A549 (cell line): ENCODE measurements around the gene ASIC5. TPM values are rescaled to one million over a fixed set of nuclear protein-coding genes. Genes with fewer than 3 reads are reported as not detected.

ENCODE experiments used
- ATAC-seq, 2 experiments: fragments of 200-7000 bp in 1 of 2; fragments of >200 bp in 1 of 2; cut with Nextera tagmentation in 1 of 2; cut with Tn5 transposase in 1 of 2; 3 replicates each; pipeline versions ENCODE4 v1.8.0 to v1.9.1; 2018 to 2020; ENCODE audit warnings: mild to moderate bottlenecking in 1 of 2, moderate library complexity in 1 of 2
- CTCF ChIA-PET: fragments of 300-600 bp; sonication (Branson Sonifier 250); formaldehyde crosslinking; extraction: SDS; loops from one replicate; lab custom pipeline; 2021; ENCODE audit warnings: antibody characterized with exemption, inconsistent platforms; lab: Yijun Ruan, JAX
- POLR2A ChIA-PET: fragments of 350-600 bp; formaldehyde crosslinking; extraction: SDS; loops from one replicate; lab custom pipeline; 2021; ENCODE audit warnings: antibody characterized with exemption, inconsistent platforms; lab: Yijun Ruan, JAX
- DNase-seq, 2 experiments: peaks; one replicate each; pipeline versions ENCODE4 v3.0.0 to v3.0.0-alpha.2; 2011 to 2016; ENCODE audit warnings: low read depth in 1 of 2, low spot score in 1 of 2
- FAIRE-seq: peaks from 2 replicates; lab custom pipeline; 2011; peaks lifted over from hg19 to GRCh38; lab: Jason Lieb, UNC
- H3K27ac ChIP-seq, 2 experiments: fragments of >200 bp; sonication (Bioruptor Twin); formaldehyde crosslinking; 3 replicates each; pipeline ENCODE4 v1.5.1; 2016 to 2017
- H3K4me1 ChIP-seq: fragments of >200 bp; sonication (Bioruptor Twin); formaldehyde crosslinking; 3 replicates; pipeline ENCODE4 v1.6.1; 2016
- H3K4me2 ChIP-seq: fragments of >200 bp; sonication (Bioruptor Twin); formaldehyde crosslinking; 3 replicates; pipeline ENCODE4 v1.6.1; 2016
- H3K4me3 ChIP-seq: fragments of >200 bp; sonication (Bioruptor Twin); formaldehyde crosslinking; 3 replicates; pipeline ENCODE4 v1.5.1; 2016
- H3K9me3 ChIP-seq: fragments of >200 bp; sonication (Bioruptor Twin); formaldehyde crosslinking; 3 replicates; pipeline ENCODE4 v1.6.1; 2016
- BCL3 ChIP-seq: fragments of >200 bp; sonication (Bioruptor Twin); formaldehyde crosslinking; IDR thresholded peaks from 3 replicates; pipeline ENCODE4 v1.6.1; 2016
- CEBPB ChIP-seq, 2 experiments: fragments of >200 bp in 1 of 2; sonication (Bioruptor Twin) in 1 of 2; formaldehyde crosslinking in 1 of 2; IDR thresholded peaks; 2 replicates each; pipeline ENCODE4 v1.6.1; 2012 to 2016
- CTCF ChIP-seq: fragments of >200 bp; sonication (Bioruptor Twin); formaldehyde crosslinking; IDR thresholded peaks from 3 replicates; pipeline ENCODE4 v1.5.1; 2016
- EHF ChIP-seq: fragments of 250-450 bp; sonication (Bioruptor Pico); IDR thresholded peaks from 2 replicates; pipeline ENCODE4 v1.5.0; 2020; ENCODE audit warnings: mild to moderate bottlenecking
- EP300 ChIP-seq, 2 experiments: fragments of >200 bp; sonication (Bioruptor Twin); formaldehyde crosslinking; IDR thresholded peaks; 2 replicates in 1 of 2; 3 replicates in 1 of 2; pipeline ENCODE4 v1.6.1; 2016 to 2017
- FOSL2 ChIP-seq, 2 experiments: fragments of 450-650 bp in 1 of 2; fragments of >200 bp in 1 of 2; sonication (Bioruptor Twin) in 1 of 2; formaldehyde crosslinking; IDR thresholded peaks; 2 replicates each; pipeline versions ENCODE4 v1.5.0 to v1.6.1; 2016 to 2020; ENCODE audit warnings: mild to moderate bottlenecking in 1 of 2, moderate library complexity in 1 of 2
- HEYL ChIP-seq: fragments of 250-450 bp; sonication (Bioruptor Pico); IDR thresholded peaks from 2 replicates; pipeline ENCODE4 v1.8.0; 2021; ENCODE audit warnings: mild to moderate bottlenecking, moderate library complexity
- HOXB13 ChIP-seq: fragments of 250-450 bp; sonication (Bioruptor Pico); IDR thresholded peaks from 2 replicates; pipeline ENCODE4 v1.5.0; 2020; ENCODE audit warnings: low read depth, mild to moderate bottlenecking, moderate library complexity
- JUNB ChIP-seq: fragments of >200 bp; sonication (Bioruptor Twin); formaldehyde crosslinking; IDR thresholded peaks from 2 replicates; pipeline ENCODE4 v1.6.1; 2016
- KDM1A ChIP-seq: fragments of 200-600 bp; sonication (generic); IDR thresholded peaks from 2 replicates; pipeline ENCODE4 v1.6.1; 2016; ENCODE audit warnings: low read depth, mild to moderate bottlenecking
- NFE2L2 ChIP-seq: fragments of 150-350 bp; conservative IDR thresholded peaks from 2 replicates; pipeline ENCODE4 v1.6.1; 2014; ENCODE audit warnings: low read length
- NPAS2 ChIP-seq: fragments of 250-450 bp; sonication (Bioruptor Pico); IDR thresholded peaks from 2 replicates; pipeline ENCODE4 v1.8.0; 2022; ENCODE audit warnings: mild to moderate bottlenecking, moderate library complexity, borderline replicate concordance
- RAD21 ChIP-seq, 2 experiments: fragments of >200 bp in 1 of 2; sonication (Bioruptor Twin) in 1 of 2; formaldehyde crosslinking in 1 of 2; IDR thresholded peaks in 1 of 2; conservative IDR thresholded peaks in 1 of 2; 2 replicates in 1 of 2; 3 replicates in 1 of 2; pipeline ENCODE4 v1.6.1; 2012 to 2018; ENCODE audit warnings: inconsistent platforms in 1 of 2
- REST ChIP-seq: fragments of 200-600 bp; sonication (generic); IDR thresholded peaks from 2 replicates; pipeline ENCODE4 v1.6.1; 2016; ENCODE audit warnings: antibody characterized with exemption, mild to moderate bottlenecking, moderate library complexity
- TFCP2L1 ChIP-seq: fragments of 250-450 bp; sonication (Bioruptor Pico); IDR thresholded peaks from 2 replicates; pipeline ENCODE4 v1.5.0; 2021; ENCODE audit warnings: mild to moderate bottlenecking
- USF2 ChIP-seq: fragments of 450-650 bp; IDR thresholded peaks from 2 replicates; pipeline ENCODE4 v1.6.1; 2014; ENCODE audit warnings: antibody characterized with exemption
- ZFP36 ChIP-seq: fragments of 450-650 bp; IDR thresholded peaks from 2 replicates; pipeline ENCODE4 v1.6.1; 2014; ENCODE audit warnings: borderline replicate concordance; ENCODE audit not compliant: partially characterized antibody
- ZSCAN20 ChIP-seq: fragments of 250-450 bp; sonication (Bioruptor Pico); IDR thresholded peaks from 2 replicates; pipeline ENCODE4 v1.8.0; 2022; ENCODE audit warnings: mild to moderate bottlenecking, moderate library complexity
- WGBS: methylation state at CpG from one replicate; pipeline ENCODE4 v1.1.6; 2017; ENCODE audit errors: missing lambda C conversion rate; 5-methylcytosine and 5-hydroxymethylcytosine counted together
- polyA plus RNA-seq, 4 experiments: library from polyadenylated mRNA; depleted of rRNA in 3 of 4; stranded (reverse); fragments of >200 nt; fragmentation: RNase III in 1 of 4; extraction: RNeasy Plus Mini Kit Qiagen cat#74134 plus additional on column Dnase treatment in 1 of 4; gene quantifications; 2 replicates in 3 of 4; 3 replicates in 1 of 4; pipeline ENCODE4 v1.2.3, GENCODE V29; 2011 to 2017
- TF ChIP-seq, protein P1 (sequence below): fragments of 250-450 bp; sonication (Bioruptor Pico); IDR thresholded peaks from 2 replicates; pipeline ENCODE4 v1.5.0; 2020; ENCODE audit warnings: low read depth, mild to moderate bottlenecking, moderate library complexity

Gene ASIC5
- polyA plus RNA-seq, 2 of the 4 experiments (the other 2 are of a cell fraction): not detected

DNA sequence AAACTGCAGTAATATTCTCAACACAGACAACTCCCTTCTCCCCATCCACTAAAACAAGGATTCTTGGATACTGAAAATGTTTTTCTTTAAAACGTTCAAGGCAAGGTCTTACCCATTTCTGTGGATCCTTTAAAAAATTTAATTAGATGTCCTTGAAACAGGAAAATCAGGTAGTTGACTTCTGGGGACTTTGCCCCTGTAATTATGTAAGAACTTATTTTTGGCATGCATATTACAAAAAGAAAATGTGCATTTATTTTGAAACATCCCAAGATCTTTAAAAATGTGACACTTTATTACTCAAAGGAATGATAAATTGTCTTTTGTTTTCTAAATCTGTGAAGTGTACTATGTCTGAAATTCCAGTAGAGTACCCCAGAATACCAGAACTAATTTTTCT, 81.4 kb downstream of the ASIC5 start:
- ChIA-PET POLR2A (no interaction called here), CTCF (no interaction called here)
- DNase-seq (no peak), ATAC-seq (no peak), FAIRE-seq (no peak)
- Histone ChIP-seq H3K4me2 (no peak overlapping the region), H3K9me3 (no peaks in the 10 kb centered on the region), H3K27ac (no peak overlapping the region), H3K4me3 (no peak overlapping the region), H3K4me1 (no peaks in the 10 kb centered on the region)
- 3% methylated on average over 1 of the region's 1 CpG for WGBS
- TF ChIP-seq CTCF (no peak), HEYL (CRISPR knock-in tag) (no peak), FOSL2 (IDR thresholded peaks at IDR 0.05) (no peak), FOSL2 (CRISPR knock-in tag; IDR thresholded peaks at IDR 0.05) (no peak), KDM1A (no peak), CEBPB (IDR thresholded peaks at IDR 0.05) (no peak), EP300 (IDR thresholded peaks at IDR 0.05) (no peak), JUNB (no peak), HOXB13 (CRISPR knock-in tag) (no peak), USF2 (no peak), RAD21 (conservative IDR thresholded peaks at IDR 0.05 in 1 of 2, IDR thresholded peaks at IDR 0.05 in 1 of 2) (no peak), REST (no peak), EHF (CRISPR knock-in tag) (no peak), BCL3 (no peak), TFCP2L1 (CRISPR knock-in tag) (no peak), ZSCAN20 (no peak), NFE2L2 (no peak), NPAS2 (CRISPR knock-in tag) (no peak), ZFP36 (no peak)
- TF ChIP-seq, protein P1, sequence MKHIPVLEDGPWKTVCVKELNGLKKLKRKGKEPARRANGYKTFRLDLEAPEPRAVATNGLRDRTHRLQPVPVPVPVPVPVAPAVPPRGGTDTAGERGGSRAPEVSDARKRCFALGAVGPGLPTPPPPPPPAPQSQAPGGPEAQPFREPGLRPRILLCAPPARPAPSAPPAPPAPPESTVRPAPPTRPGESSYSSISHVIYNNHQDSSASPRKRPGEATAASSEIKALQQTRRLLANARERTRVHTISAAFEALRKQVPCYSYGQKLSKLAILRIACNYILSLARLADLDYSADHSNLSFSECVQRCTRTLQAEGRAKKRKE (CRISPR knock-in tag): no peak
